CD4-positive, alpha-beta T cell treated with Interleukin-10 for 1 hour (primary cell): ENCODE data around the gene CEP112.
A peak's percentile ranks its signal among the peaks of the same experiment; 100 is the strongest.

Experiments used
- DNase-seq: peaks from one replicate; pipeline ENCODE4 v3.0.0-alpha.2; 2020

The CEP112 gene

GRCh38 chr17:66054242-66054641 lies 137.7 kb downstream of the CEP112 start:
- DNase-seq = no peak

- no peak for DNase-seq
Measured at GRCh38 chr17:66044083-66044482, 147.8 kb downstream of the CEP112 start.

GRCh38 chr17:66043419-66043818 lies 148.5 kb downstream of the CEP112 start:
- DNase-seq = no peak

- no peak for DNase-seq
Measured at GRCh38 chr17:66040402-66040801, 151.5 kb downstream of the CEP112 start.

GRCh38 chr17:66038125-66038524 lies 153.8 kb downstream of the CEP112 start:
- DNase-seq = no peak

- no peak for DNase-seq
Measured at GRCh38 chr17:66037221-66037620, 154.7 kb downstream of the CEP112 start.

- DNase-seq = no peak
Measured at GRCh38 chr17:66032082-66032712, 159.7 kb downstream of the CEP112 start.

GRCh38 chr17:66025551-66025950 lies 166.4 kb downstream of the CEP112 start:
- no peak for DNase-seq

GRCh38 chr17:66021757-66022156 lies 170.2 kb downstream of the CEP112 start:
- no peak for DNase-seq

- DNase-seq = no peak
Measured at GRCh38 chr17:66018786-66019185, 173.1 kb downstream of the CEP112 start.

- no peak for DNase-seq
Measured at GRCh38 chr17:66016231-66016630, 175.7 kb downstream of the CEP112 start.

- DNase-seq = no peak
Measured at GRCh38 chr17:66008680-66009079, 183.3 kb downstream of the CEP112 start.

- DNase-seq = no peak
Measured at GRCh38 chr17:66006654-66007053, 185.3 kb downstream of the CEP112 start.

- no peak for DNase-seq
Measured at GRCh38 chr17:66002812-66003211, 189.1 kb downstream of the CEP112 start.

GRCh38 chr17:66002063-66002585 lies 189.8 kb downstream of the CEP112 start:
- no peak for DNase-seq

- DNase-seq = no peak
Measured at GRCh38 chr17:66000216-66000615, 191.7 kb downstream of the CEP112 start.

GRCh38 chr17:65998675-65999074 lies 193.3 kb downstream of the CEP112 start:
- no peak for DNase-seq

- DNase-seq = no peak
Measured at GRCh38 chr17:65994679-65995078, 197.3 kb downstream of the CEP112 start.

GRCh38 chr17:65994114-65994513 lies 197.8 kb downstream of the CEP112 start:
- DNase-seq = no peak

GRCh38 chr17:65990593-65990992 lies 201.3 kb downstream of the CEP112 start:
- no peak for DNase-seq

- DNase-seq = no peak
Measured at GRCh38 chr17:65988451-65988850, 203.5 kb downstream of the CEP112 start.

- peak; percentile 2 for DNase-seq
Measured at GRCh38 chr17:65987988-65988387, 203.9 kb downstream of the CEP112 start.

GRCh38 chr17:65985571-65985970 lies 206.4 kb downstream of the CEP112 start:
- DNase-seq = no peak

- no peak for DNase-seq
Measured at GRCh38 chr17:65984299-65984698, 207.6 kb downstream of the CEP112 start.

- DNase-seq = no peak
Measured at GRCh38 chr17:65978871-65979270, 213.1 kb downstream of the CEP112 start.
